HepG2 (cell line): ENCODE measurements around the gene KRT40. TPM values are rescaled to one million over a fixed set of nuclear protein-coding genes. Genes with fewer than 3 reads are reported as not detected.

Source experiments
- ATAC-seq: fragments of 200-7000 bp; cut with Tn5 transposase; 3 replicates; pipeline ENCODE4 v1.9.1; 2020; ENCODE audit warnings: mild to moderate bottlenecking, moderate library complexity
- BruUV-seq: library from RNA; stranded (reverse); fragments of 400-500 nt; replicated peaks from 2 replicates; lab custom pipeline; 2021; lab: Mats Ljungman, UMichigan
- CTCF ChIA-PET: fragments of 300-600 bp; formaldehyde crosslinking; extraction: SDS; loops from one replicate; lab custom pipeline; 2021; ENCODE audit warnings: low total read pairs, inconsistent platforms, low intra/inter-chr PET ratio; lab: Yijun Ruan, JAX
- POLR2A ChIA-PET: fragments of 350-600 bp; sonication (Branson Sonifier 250); formaldehyde crosslinking; loops from one replicate; lab custom pipeline; 2020; ENCODE audit warnings: antibody characterized with exemption, inconsistent platforms; lab: Yijun Ruan, JAX
- DNase-seq: peaks from one replicate; pipeline ENCODE4 v3.0.0-alpha.2; 2015; ENCODE audit warnings: low spot score
- FAIRE-seq: peaks from 3 replicates; lab custom pipeline; 2011; peaks lifted over from hg19 to GRCh38; lab: Jason Lieb, UNC
- H2AFZ ChIP-seq: one replicate; pipeline ENCODE4 v1.6.1; 2011; ENCODE audit warnings: low read length, inconsistent platforms
- H3K27ac ChIP-seq: fragments of 300-600 bp; 3 replicates; pipeline ENCODE4 v1.8.0; 2011; ENCODE audit warnings: mixed run types, mild to moderate bottlenecking, mixed read lengths, low read length, inconsistent platforms; ENCODE audit not compliant: insufficient read depth; ENCODE audit errors: extremely low read length
- H3K27me3 ChIP-seq, 2 experiments: fragments of 200-600 bp in 1 of 2; 2 replicates in 1 of 2; 3 replicates in 1 of 2; pipeline versions ENCODE4 v1.6.0 to v1.8.0; 2011; ENCODE audit warnings: low read length in 2 of 2, mild to moderate bottlenecking in 2 of 2, moderate library complexity in 2 of 2, inconsistent platforms in 1 of 2; ENCODE audit not compliant: insufficient read depth in 2 of 2, control insufficient read depth in 1 of 2
- H3K36me3 ChIP-seq, 2 experiments: fragments of 200-600 bp in 1 of 2; replicated peaks in 1 of 2; 2 replicates in 1 of 2; 3 replicates in 1 of 2; pipeline versions ENCODE4 v1.5.1 to v1.8.0; 2011; ENCODE audit warnings: low read length in 2 of 2, inconsistent platforms in 1 of 2; ENCODE audit not compliant: insufficient read depth in 2 of 2, control insufficient read depth in 1 of 2
- H3K4me1 ChIP-seq: 2 replicates; pipeline ENCODE4 v1.5.1; 2012; ENCODE audit warnings: low read length, inconsistent platforms; ENCODE audit not compliant: insufficient read depth
- H3K4me2 ChIP-seq: 2 replicates; pipeline ENCODE4 v1.6.0; 2011; ENCODE audit warnings: low read depth, low read length, inconsistent platforms
- H3K4me3 ChIP-seq, 3 experiments: fragments of 200-600 bp in 1 of 3; sonication (generic), shearing (Covaris generic) in 1 of 3; replicated peaks in 1 of 3; 2 replicates each; pipeline ENCODE4 v1.5.1; 2011 to 2016; ENCODE audit warnings: low read length in 3 of 3, inconsistent platforms in 2 of 3, low read depth in 2 of 3, mild to moderate bottlenecking in 2 of 3, control low read depth in 1 of 3, mixed read lengths in 1 of 3; ENCODE audit not compliant: insufficient read depth in 1 of 3
- H3K79me2 ChIP-seq: one replicate; pipeline ENCODE4 v1.6.1; 2011; ENCODE audit warnings: low read length, inconsistent platforms; ENCODE audit not compliant: insufficient read depth
- H3K9ac ChIP-seq: 2 replicates; pipeline ENCODE4 v1.6.0; 2011; ENCODE audit warnings: mild to moderate bottlenecking, low read depth, low read length, inconsistent platforms; ENCODE audit not compliant: insufficient read depth
- H3K9me3 ChIP-seq: 2 replicates; pipeline ENCODE4 v1.5.1; 2012; ENCODE audit warnings: mild to moderate bottlenecking, low read length
- H4K20me1 ChIP-seq: 2 replicates; pipeline ENCODE4 v1.6.0; 2011; ENCODE audit warnings: inconsistent platforms, mild to moderate bottlenecking, low read length, moderate library complexity; ENCODE audit not compliant: insufficient read depth
- ATF5 ChIP-seq: sonication (generic); formaldehyde crosslinking; IDR thresholded peaks from 2 replicates; pipeline ENCODE4 v1.4.0; 2020; ENCODE audit warnings: mild to moderate bottlenecking, low read depth, missing genetic modification reagents
- EP300 ChIP-seq, 3 experiments: sonication (generic) in 1 of 3; formaldehyde crosslinking in 1 of 3; IDR thresholded peaks; 2 replicates each; pipeline versions ENCODE4 v1.5.1 to v1.6.1; 2011 to 2020; ENCODE audit warnings: low read depth in 2 of 3, low read length in 2 of 3, borderline replicate concordance in 1 of 3, improper control_type of control experiment in 1 of 3, mild to moderate bottlenecking in 1 of 3, missing genetic modification reagents in 1 of 3, moderate library complexity in 1 of 3
- FOSL1 ChIP-seq: sonication (generic); formaldehyde crosslinking; IDR thresholded peaks from 2 replicates; pipeline ENCODE4 v1.9.0; 2021; ENCODE audit warnings: missing genetic modification reagents, borderline replicate concordance
- MAFF ChIP-seq: IDR thresholded peaks from 2 replicates; pipeline ENCODE4 v1.6.1; 2011; ENCODE audit warnings: low read depth, low read length, improper control_type of control experiment
- MAFK ChIP-seq, 2 experiments: IDR thresholded peaks in 1 of 2; conservative IDR thresholded peaks in 1 of 2; 2 replicates each; pipeline ENCODE4 v1.6.1; 2011; ENCODE audit warnings: improper control_type of control experiment in 2 of 2, low read length in 2 of 2
- MAZ ChIP-seq, 2 experiments: sonication (generic) in 1 of 2; formaldehyde crosslinking in 1 of 2; IDR thresholded peaks; 2 replicates each; pipeline versions ENCODE4 v1.5.0 to v1.6.1; 2012 to 2020; ENCODE audit warnings: low read depth in 2 of 2, mild to moderate bottlenecking in 2 of 2, borderline replicate concordance in 1 of 2, improper control_type of control experiment in 1 of 2, low read length in 1 of 2, missing genetic modification reagents in 1 of 2, moderate library complexity in 1 of 2
- MLLT10 ChIP-seq: sonication (generic); formaldehyde crosslinking; IDR thresholded peaks from 2 replicates; pipeline ENCODE4 v1.4.0; 2020; ENCODE audit warnings: missing genetic modification reagents
- NR2C2 ChIP-seq: sonication (generic); formaldehyde crosslinking; IDR thresholded peaks from 2 replicates; pipeline ENCODE4 v1.4.0; 2020; ENCODE audit warnings: missing genetic modification reagents, mild to moderate bottlenecking, moderate library complexity, borderline replicate concordance
- SALL2 ChIP-seq: sonication (generic); formaldehyde crosslinking; IDR thresholded peaks from 2 replicates; pipeline ENCODE4 v1.8.1; 2023; ENCODE audit warnings: mild to moderate bottlenecking, missing genetic modification reagents, inconsistent platforms
- STAG1 ChIP-seq: sonication (generic); formaldehyde crosslinking; IDR thresholded peaks from 2 replicates; pipeline ENCODE4 v1.4.0; 2020; ENCODE audit warnings: missing genetic modification reagents
- ZFP36 ChIP-seq: fragments of 150-350 bp; IDR thresholded peaks from 2 replicates; pipeline ENCODE4 v1.6.1; 2018; ENCODE audit warnings: borderline replicate concordance, low read length, low read depth; ENCODE audit not compliant: partially characterized antibody
- ZNF124 ChIP-seq: sonication (generic); formaldehyde crosslinking; IDR thresholded peaks from 2 replicates; pipeline ENCODE4 v1.4.0; 2020; ENCODE audit warnings: missing genetic modification reagents
- ZNF274 ChIP-seq: sonication (generic); formaldehyde crosslinking; IDR thresholded peaks from 2 replicates; pipeline ENCODE4 v1.5.1; 2020; ENCODE audit warnings: mild to moderate bottlenecking, missing genetic modification reagents
- ZNF510 ChIP-seq: sonication (generic); formaldehyde crosslinking; IDR thresholded peaks from 2 replicates; pipeline ENCODE4 v1.4.0; 2020; ENCODE audit warnings: low read depth, mild to moderate bottlenecking, missing genetic modification reagents
- WGBS: methylation state at CpG from one replicate; pipeline ENCODE4 v1.1.6; 2017; ENCODE audit warnings: low lambda C conversion rate; 5-methylcytosine and 5-hydroxymethylcytosine counted together
- in situ Hi-C: cut with HindIII; loops from 2 replicates; pipeline ENCODE4 v1.10.0; 2017; ENCODE audit warnings: low pct_unique_long_range_greater_than_20kb; ENCODE audit not compliant: extremely low pct_ligation_motif_present
- intact Hi-C: fragments of 100-400 bp; cut with micrococcal nuclease; formaldehyde crosslinking; loops from one replicate; pipeline ENCODE4 v1.10.0; 2022; ENCODE audit not compliant: unreplicated experiment
- polyA plus RNA-seq, 8 experiments: library from polyadenylated mRNA; depleted of rRNA in 3 of 8; stranded (reverse) in 7 of 8; unstranded in 1 of 8; fragments of >200 nt; fragmentation: Illumina TruSeq in 4 of 8; extraction: Trizol in 4 of 8; gene quantifications; 2 replicates each; pipeline versions ENCODE4 v1.2.1 to v1.2.3, GENCODE V29; 2011 to 2016; ENCODE audit warnings: low read depth in 4 of 8, missing spikeins in 1 of 8, mixed read lengths in 1 of 8; ENCODE audit not compliant: insufficient read depth in 1 of 8
- total RNA-seq, 5 experiments: library from RNA; depleted of rRNA; stranded (reverse); fragments of >200 nt; fragmentation: Illumina TruSeq; extraction: Trizol; gene quantifications; 2 replicates each; pipeline ENCODE4 v1.2.3, GENCODE V29; 2016; ENCODE audit warnings: low read depth in 1 of 5
- TF ChIP-seq, protein P1 (sequence below), 2 experiments: sonication (generic) in 1 of 2; formaldehyde crosslinking in 1 of 2; IDR thresholded peaks; 2 replicates each; pipeline versions ENCODE4 v1.6.1 to v1.9.0; 2014 to 2022; ENCODE audit warnings: antibody characterized with exemption in 1 of 2, borderline replicate concordance in 1 of 2, inconsistent platforms in 1 of 2, low read depth in 1 of 2, missing genetic modification reagents in 1 of 2

KRT40 gene
- total and polyA plus RNA-seq, 2 of the 13 experiments (the other 11 are each of a cell fraction or from before 2014, with no cell fraction given): not detected

- Histone ChIP-seq H3K4me3 (no peak overlapping the region), H3K27me3 (no peaks in the 10 kb centered on the region), H2AFZ (no peak overlapping the region), H3K27ac (no peak overlapping the region), H4K20me1 (no peaks in the 10 kb centered on the region), H3K9me3 (0 out of 2 replicates have a peak, but pooled peaks cover 6% of the 10 kb centered on the region), H3K9ac (no peak overlapping the region), H3K4me2 (no peak overlapping the region), H3K79me2 (no peaks in the 10 kb centered on the region), H3K4me1 (peaks cover 46% of the 10 kb centered on the region), H3K36me3 (no peaks in the 10 kb centered on the region)
- WGBS: 95% methylated on average over 4 of the region's 4 CpGs
- no peak for TF ChIP-seq NR2C2 (CRISPR knock-in tag)
- TF ChIP-seq ZFP36: no peak
- no peak for TF ChIP-seq SALL2
- TF ChIP-seq ZNF124: no peak
- no peak for TF ChIP-seq ATF5 (CRISPR knock-in tag)
- no peak for TF ChIP-seq FOSL1 (CRISPR knock-in tag)
- no peak for TF ChIP-seq EP300 (IDR thresholded peaks at IDR 0.05; ENCODE audit: low read depth in 2 of 2, low read length in 2 of 2)
- TF ChIP-seq EP300 (CRISPR knock-in tag; IDR thresholded peaks at IDR 0.05; ENCODE audit: borderline replicate concordance): no peak
- TF ChIP-seq ZNF274 (CRISPR knock-in tag): no peak
- TF ChIP-seq, protein P1, sequence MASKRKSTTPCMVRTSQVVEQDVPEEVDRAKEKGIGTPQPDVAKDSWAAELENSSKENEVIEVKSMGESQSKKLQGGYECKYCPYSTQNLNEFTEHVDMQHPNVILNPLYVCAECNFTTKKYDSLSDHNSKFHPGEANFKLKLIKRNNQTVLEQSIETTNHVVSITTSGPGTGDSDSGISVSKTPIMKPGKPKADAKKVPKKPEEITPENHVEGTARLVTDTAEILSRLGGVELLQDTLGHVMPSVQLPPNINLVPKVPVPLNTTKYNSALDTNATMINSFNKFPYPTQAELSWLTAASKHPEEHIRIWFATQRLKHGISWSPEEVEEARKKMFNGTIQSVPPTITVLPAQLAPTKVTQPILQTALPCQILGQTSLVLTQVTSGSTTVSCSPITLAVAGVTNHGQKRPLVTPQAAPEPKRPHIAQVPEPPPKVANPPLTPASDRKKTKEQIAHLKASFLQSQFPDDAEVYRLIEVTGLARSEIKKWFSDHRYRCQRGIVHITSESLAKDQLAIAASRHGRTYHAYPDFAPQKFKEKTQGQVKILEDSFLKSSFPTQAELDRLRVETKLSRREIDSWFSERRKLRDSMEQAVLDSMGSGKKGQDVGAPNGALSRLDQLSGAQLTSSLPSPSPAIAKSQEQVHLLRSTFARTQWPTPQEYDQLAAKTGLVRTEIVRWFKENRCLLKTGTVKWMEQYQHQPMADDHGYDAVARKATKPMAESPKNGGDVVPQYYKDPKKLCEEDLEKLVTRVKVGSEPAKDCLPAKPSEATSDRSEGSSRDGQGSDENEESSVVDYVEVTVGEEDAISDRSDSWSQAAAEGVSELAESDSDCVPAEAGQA (IDR thresholded peaks at IDR 0.05; ENCODE audit: low read depth): no peak
- TF ChIP-seq, protein P1 (CRISPR knock-in tag; IDR thresholded peaks at IDR 0.05; ENCODE audit: borderline replicate concordance): no peak
- TF ChIP-seq ZNF510: no peak
- TF ChIP-seq MAZ (IDR thresholded peaks at IDR 0.05; ENCODE audit: borderline replicate concordance, low read depth, low read length): no peak
- no peak for TF ChIP-seq MAZ (CRISPR knock-in tag; IDR thresholded peaks at IDR 0.05; ENCODE audit: low read depth)
- no peak for TF ChIP-seq MLLT10 (CRISPR knock-in tag)
- no peak for TF ChIP-seq STAG1
- TF ChIP-seq MAFF: peak; percentile 45
- TF ChIP-seq MAFK (conservative IDR thresholded peaks at IDR 0.05 in 1 of 2, IDR thresholded peaks at IDR 0.05 in 1 of 2; ENCODE audit: low read length in 2 of 2): peak; percentile 38 to 68; a peak in 2 of 4 replicates
- ATAC-seq: no peak
- no peak for DNase-seq
- no peak for FAIRE-seq
- in situ Hi-C loops (loop anchor here (5.0 kb wide), 1 partner anchor 40 kb away; no protein-coding TSS in a partner anchor), intact Hi-C loops (no loop called here)
- ChIA-PET CTCF (no interaction called here), POLR2A (no interaction called here)
- BruUV-seq: no TSS peak
Observed at GRCh38 chr17:40962059-40962561, 22.0 kb downstream of the KRT40 start.
